GM12874 (cell line): ENCODE results near the gene DCC.

ENCODE experiments used
- CTCF ChIP-seq: IDR thresholded peaks from 2 replicates; pipeline ENCODE4 v1.5.1; 2011; ENCODE audit warnings: low read depth, mild to moderate bottlenecking, control low read depth, low read length, moderate library complexity; ENCODE audit not compliant: insufficient read depth

The DCC gene

GRCh38 chr18:52323802-52324201, 16.2 kb upstream of the DCC start:
- no peak for TF ChIP-seq CTCF

- no peak for TF ChIP-seq CTCF
Measured at GRCh38 chr18:52325997-52326396, 14.0 kb upstream of the DCC start.

GRCh38 chr18:52333860-52334259, 6.1 kb upstream of the DCC start:
- TF ChIP-seq CTCF = no peak

GRCh38 chr18:52334307-52334706, 5.7 kb upstream of the DCC start:
- TF ChIP-seq CTCF = no peak

- TF ChIP-seq CTCF = no peak
Measured at GRCh38 chr18:52334896-52335295, 5.1 kb upstream of the DCC start.

- no peak for TF ChIP-seq CTCF
Measured at GRCh38 chr18:52337276-52337675, 2.7 kb upstream of the DCC start.

GRCh38 chr18:52340406-52341102, 557 bp downstream of the DCC start:
- TF ChIP-seq CTCF = no peak
